C4-2B (cell line): Measurements from ENCODE around the gene ELAVL1.

Source experiments
- H3K27ac ChIP-seq: fragments of 450-650 bp; 2 replicates; pipeline ENCODE4 v1.5.1; 2017
- ZFX ChIP-seq: fragments of 450-650 bp; IDR thresholded peaks from 2 replicates; pipeline ENCODE4 v1.6.1; 2017
- TF ChIP-seq, protein P1 (sequence below): fragments of 450-650 bp; conservative IDR thresholded peaks from 2 replicates; pipeline ENCODE4 v1.5.1; 2017; ENCODE audit warnings: mild to moderate bottlenecking

The ELAVL1 gene

DNA sequence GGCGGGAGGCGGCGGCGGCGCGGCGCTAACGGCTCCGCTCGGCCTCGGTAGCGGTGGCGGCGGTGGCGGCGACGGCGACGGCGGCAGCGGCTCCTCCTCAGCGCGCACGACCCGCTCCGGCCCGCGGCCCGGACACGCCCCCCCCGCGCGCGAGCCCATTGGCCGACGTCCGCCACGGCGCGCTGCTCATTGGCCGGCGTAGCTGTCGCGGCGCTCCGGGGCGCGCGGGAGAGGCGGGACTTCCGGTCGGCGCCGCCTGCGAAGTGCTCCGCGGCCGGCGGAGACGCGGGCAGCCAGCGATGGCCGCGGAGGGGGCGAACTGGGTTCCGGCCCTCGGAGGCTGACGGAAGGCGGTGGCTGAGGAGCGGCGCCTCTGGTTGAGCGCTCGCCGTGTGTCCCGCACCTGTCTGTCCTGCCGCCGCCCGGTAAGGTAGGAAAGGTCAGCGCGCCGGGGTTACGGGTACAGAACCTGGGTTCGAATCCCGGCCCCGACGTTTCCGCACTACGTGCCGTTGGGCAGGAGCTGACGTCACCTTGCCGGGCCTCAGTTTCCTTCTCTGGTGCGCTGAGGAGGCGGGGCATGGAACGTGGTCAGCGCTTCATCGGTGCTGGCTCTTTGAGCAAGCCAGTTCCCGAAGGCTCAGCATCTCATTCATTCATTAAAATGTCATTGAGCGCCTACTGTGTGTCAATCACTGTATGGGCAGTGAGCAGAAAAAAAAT, at the start of gene ELAVL1:
TSS of gene ELAVL1 (minus strand) at position 108 of the 723 bp plus-strand sequence. CDS start 13,826 bp downstream, outside the sequence.
- peak; percentile 69; the same call in 1 of the 2 replicates for TF ChIP-seq ZFX
- TF ChIP-seq, protein P1, sequence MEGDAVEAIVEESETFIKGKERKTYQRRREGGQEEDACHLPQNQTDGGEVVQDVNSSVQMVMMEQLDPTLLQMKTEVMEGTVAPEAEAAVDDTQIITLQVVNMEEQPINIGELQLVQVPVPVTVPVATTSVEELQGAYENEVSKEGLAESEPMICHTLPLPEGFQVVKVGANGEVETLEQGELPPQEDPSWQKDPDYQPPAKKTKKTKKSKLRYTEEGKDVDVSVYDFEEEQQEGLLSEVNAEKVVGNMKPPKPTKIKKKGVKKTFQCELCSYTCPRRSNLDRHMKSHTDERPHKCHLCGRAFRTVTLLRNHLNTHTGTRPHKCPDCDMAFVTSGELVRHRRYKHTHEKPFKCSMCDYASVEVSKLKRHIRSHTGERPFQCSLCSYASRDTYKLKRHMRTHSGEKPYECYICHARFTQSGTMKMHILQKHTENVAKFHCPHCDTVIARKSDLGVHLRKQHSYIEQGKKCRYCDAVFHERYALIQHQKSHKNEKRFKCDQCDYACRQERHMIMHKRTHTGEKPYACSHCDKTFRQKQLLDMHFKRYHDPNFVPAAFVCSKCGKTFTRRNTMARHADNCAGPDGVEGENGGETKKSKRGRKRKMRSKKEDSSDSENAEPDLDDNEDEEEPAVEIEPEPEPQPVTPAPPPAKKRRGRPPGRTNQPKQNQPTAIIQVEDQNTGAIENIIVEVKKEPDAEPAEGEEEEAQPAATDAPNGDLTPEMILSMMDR = no peak
- H3K27ac ChIP-seq = peak within 1 kb of the TSS; percentile 81

DNA sequence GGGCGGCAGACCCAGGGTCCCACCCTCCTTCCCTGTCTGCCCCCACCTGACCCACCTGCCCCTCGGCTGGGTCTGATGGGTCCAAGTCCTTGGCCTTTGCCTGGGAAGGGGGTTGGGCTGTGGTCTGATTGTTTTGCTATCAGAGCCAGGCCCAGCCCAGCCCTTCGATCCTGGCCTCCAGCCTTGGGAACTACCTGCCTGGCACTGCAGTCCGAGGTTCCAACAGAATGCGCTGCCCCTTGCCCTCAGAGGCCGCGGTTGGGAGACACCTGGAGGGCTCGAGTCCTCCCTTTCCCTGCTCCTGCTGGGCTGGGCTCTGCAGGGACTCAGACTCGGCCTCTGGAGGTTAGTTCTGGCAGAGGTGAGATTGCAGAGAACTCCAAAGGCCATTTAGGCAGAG, 48.7 kb upstream of the ELAVL1 start:
- no peak for TF ChIP-seq ZFX
- TF ChIP-seq, protein P1 = no peak
- no peak overlapping the region for H3K27ac ChIP-seq

DNA sequence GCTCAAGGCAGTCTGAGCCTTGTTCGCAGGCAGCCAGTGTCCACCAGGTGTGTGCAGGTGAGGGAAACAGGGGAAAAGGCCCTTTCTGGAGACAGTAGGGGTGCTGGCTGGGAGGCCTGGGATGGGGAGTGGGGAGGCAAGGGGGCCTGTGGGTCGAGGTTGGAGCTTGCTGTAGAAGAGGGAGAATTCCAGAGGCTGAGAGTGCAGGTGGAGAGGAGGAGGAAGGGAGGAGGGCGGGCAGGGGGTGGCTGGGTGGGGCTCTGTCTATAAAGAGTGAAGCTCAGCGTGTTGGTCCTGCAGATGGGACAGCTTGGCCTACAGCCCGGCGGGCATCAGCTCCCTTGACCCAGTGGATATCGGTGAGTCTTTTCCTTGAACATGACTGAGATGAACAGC, 47.0 kb upstream of the ELAVL1 start, which contains the start of gene CCL25:
TSS of gene CCL25 (plus strand) at position 297 of the 396 bp plus-strand sequence. CDS start 290 bp downstream, outside the sequence.
- H3K27ac ChIP-seq = no peak within 1 kb of the TSS
- TF ChIP-seq, protein P1 = no peak
- TF ChIP-seq ZFX = no peak

DNA sequence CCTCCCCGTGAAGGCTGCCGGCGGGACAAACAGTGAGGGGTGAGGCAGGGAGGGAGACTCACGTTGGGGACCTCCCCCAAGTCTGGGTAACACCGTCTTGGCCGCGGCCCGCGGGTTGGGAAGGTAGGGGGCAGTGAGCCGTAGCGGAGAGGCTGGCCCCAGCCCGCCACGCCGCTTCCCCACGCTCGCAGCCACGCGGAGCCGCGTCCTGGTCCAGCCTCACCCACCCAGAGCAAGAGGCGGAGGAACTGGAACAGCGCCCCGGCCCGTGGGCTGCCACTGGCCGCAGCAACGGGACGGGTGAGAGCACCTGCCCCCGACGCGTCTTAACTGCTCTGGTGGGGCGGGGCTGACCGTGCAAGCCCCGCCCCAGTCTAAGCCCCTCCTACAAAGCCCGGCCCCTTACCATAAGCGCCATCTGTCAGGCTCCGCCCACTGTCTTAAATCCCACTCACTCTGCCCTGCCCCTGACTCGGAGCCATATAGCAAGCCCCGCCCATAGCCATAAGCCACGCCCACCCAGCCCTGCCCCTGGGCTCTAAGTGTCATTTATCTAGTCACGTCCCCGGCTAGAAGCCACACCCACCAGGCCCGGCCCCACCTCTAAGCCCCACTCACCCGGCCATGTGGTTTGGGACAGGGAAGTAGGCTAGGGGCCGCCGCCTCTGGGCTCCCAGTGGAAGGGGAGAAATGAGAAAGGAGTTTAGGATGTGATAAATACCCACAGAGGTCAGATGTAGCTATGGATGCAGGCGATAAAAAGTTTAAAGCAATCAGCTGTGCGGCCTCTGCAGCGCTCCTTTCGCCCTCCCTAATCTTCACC, 45.0 kb upstream of the ELAVL1 start:
- H3K27ac ChIP-seq = no peak overlapping the region
- TF ChIP-seq ZFX = no peak
- TF ChIP-seq, protein P1 = no peak

DNA sequence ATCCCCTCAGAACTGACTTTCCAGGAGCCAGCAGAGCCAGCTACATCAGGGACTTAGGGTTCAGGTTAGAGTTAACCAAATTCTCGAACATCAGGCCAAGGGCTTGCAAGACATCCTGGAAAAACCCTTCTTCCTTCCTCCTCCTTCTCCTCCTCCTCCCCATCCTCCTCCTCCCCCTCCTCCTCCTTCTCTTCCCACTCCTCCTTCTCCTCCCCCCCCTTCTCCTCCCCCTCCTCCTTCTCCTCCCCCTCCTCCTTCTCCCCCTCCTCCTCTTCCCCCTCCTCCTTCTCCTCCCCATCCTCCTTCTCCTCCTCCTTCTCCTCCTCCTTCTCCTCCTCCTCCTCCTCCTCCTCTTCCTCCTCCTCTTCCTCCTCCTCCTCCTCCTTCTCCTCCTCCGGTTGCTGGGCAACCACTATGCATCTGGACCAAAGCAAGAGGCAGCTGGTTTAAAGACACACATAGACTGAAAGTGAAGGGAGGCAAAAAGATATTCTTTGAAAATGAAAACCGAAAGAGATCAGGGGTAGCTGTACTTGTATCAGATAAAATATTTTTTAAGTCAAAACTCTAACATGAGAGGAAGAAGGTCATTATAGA, 41.2 kb upstream of the ELAVL1 start:
- TF ChIP-seq, protein P1 = no peak
- TF ChIP-seq ZFX = no peak
- no peak overlapping the region for H3K27ac ChIP-seq

DNA sequence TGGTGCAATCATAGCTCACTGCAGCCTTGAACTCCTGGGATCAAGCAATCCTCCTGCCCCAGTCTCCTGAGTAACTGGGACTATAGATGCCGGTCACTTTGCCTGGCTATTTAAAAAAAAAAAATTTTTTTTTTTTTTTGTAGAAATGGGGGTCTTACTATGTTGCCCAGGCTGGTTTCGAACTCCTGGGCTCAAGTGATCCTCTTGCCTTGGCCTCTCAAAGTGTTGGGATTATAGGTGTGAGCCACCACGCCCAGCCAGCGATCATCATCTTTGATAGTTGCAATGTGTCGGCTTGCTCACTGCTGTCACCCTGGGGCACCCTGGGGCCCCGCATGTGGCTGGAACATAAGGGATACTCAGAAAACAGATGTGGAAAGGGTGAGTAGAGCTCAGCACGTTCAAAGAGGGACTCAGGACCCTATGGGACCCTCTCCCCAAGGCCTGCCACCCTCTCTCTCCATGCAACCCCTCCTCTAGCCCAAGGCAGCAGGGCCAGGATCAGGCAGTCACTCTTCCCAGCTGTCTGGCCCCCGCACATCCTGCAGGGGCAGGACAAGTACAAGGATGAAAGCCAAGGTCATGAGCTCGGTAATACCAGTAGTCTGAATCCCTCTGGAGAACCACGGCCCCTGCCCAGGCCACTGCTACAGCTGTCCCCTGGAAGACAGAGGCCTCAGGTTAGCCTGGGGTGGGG, 40.6 kb upstream of the ELAVL1 start:
- no peak overlapping the region for H3K27ac ChIP-seq
- TF ChIP-seq, protein P1 = no peak
- no peak for TF ChIP-seq ZFX
